HG03108 (cell line): Measurements from ENCODE around the gene RABAC1.

ENCODE experiments used
- ATAC-seq: cut with Tn5 transposase; IDR thresholded peaks from one replicate; pipeline ENCODE4 v1.9.1; 2021; ENCODE audit warnings: moderate library complexity; ENCODE audit not compliant: unreplicated experiment

The RABAC1 gene

GRCh38 chr19:41929536-41930071, 29.5 kb downstream of the RABAC1 start:
- no peak for ATAC-seq

- ATAC-seq, result no peak
Observed at GRCh38 chr19:41928754-41929535, 30.2 kb downstream of the RABAC1 start.

GRCh38 chr19:41928221-41928683, 30.9 kb downstream of the RABAC1 start, which contains the start of gene ERFL:
TSS of gene ERFL (minus strand) at chr19:41928449. CDS start at chr19:41912919, 15,530 bp downstream.
- ATAC-seq, result no peak

GRCh38 chr19:41927497-41928192, 31.5 kb downstream of the RABAC1 start:
- no peak for ATAC-seq

- ATAC-seq, result no peak
Observed at GRCh38 chr19:41926763-41927496, 32.2 kb downstream of the RABAC1 start.

- ATAC-seq, result no peak
Observed at GRCh38 chr19:41926028-41926762, 32.9 kb downstream of the RABAC1 start.

- no peak for ATAC-seq
Observed at GRCh38 chr19:41925208-41926003, 33.7 kb downstream of the RABAC1 start.

GRCh38 chr19:41924151-41925145, 34.7 kb downstream of the RABAC1 start:
- ATAC-seq, result no peak

- no peak for ATAC-seq
Observed at GRCh38 chr19:41923045-41923788, 35.9 kb downstream of the RABAC1 start.

- ATAC-seq, result no peak
Observed at GRCh38 chr19:41922585-41922984, 36.5 kb downstream of the RABAC1 start.

GRCh38 chr19:41921577-41922576, 37.2 kb downstream of the RABAC1 start:
- ATAC-seq, result no peak

GRCh38 chr19:41920882-41921576, 38.1 kb downstream of the RABAC1 start:
- ATAC-seq, result no peak

GRCh38 chr19:41919948-41920712, 39.0 kb downstream of the RABAC1 start:
- ATAC-seq, result no peak

- no peak for ATAC-seq
Observed at GRCh38 chr19:41918653-41919244, 40.4 kb downstream of the RABAC1 start.

- no peak for ATAC-seq
Observed at GRCh38 chr19:41918095-41918494, 41.0 kb downstream of the RABAC1 start.
